ENCODE data around the gene TAAR9. TPM values are rescaled to one million over a fixed set of nuclear protein-coding genes. Genes with fewer than 3 reads are reported as not detected.

The TAAR9 gene, protein sequence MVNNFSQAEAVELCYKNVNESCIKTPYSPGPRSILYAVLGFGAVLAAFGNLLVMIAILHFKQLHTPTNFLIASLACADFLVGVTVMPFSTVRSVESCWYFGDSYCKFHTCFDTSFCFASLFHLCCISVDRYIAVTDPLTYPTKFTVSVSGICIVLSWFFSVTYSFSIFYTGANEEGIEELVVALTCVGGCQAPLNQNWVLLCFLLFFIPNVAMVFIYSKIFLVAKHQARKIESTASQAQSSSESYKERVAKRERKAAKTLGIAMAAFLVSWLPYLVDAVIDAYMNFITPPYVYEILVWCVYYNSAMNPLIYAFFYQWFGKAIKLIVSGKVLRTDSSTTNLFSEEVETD
- polyA plus RNA-seq (ENCODE audit: insufficient read depth in 1 of 5, insufficient read length in 5 of 5, low replicate concordance in 1 of 5) = not detected
- long read RNA-seq, donor 1 = 0 reads
- long read RNA-seq, donor 2 = 0 reads
- long read RNA-seq, donor 3 = 0 reads
- long read RNA-seq, donor 4 = 0 reads
- long read RNA-seq, donor 5 = 0 reads
- long read RNA-seq, donor 6 = 0 reads
- long read RNA-seq, donor 7 = 0 reads
- long read RNA-seq, donor 8 = 0 reads

DNA sequence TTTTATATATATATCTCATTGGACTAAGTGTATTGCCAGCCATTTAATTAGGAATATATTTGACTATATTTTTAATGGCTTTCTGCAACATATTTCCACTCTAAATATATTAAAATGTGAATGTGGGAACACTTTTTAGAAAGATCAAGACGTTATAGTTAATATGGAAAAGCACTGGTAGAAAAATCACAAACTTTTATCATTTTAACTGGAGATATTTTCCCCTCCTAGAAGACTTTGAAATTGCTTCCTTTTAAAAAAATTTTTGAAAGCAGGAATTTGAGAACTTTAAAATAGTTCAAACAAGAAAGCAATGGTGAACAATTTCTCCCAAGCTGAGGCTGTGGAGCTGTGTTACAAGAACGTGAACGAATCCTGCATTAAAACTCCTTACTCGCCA, at the start of gene TAAR9:
Gene TAAR9 (plus strand): TSS at position 301 of the 400 bp plus-strand sequence. CDS start 13 bp downstream, at position 314.
- DNase-seq = no peak

DNA sequence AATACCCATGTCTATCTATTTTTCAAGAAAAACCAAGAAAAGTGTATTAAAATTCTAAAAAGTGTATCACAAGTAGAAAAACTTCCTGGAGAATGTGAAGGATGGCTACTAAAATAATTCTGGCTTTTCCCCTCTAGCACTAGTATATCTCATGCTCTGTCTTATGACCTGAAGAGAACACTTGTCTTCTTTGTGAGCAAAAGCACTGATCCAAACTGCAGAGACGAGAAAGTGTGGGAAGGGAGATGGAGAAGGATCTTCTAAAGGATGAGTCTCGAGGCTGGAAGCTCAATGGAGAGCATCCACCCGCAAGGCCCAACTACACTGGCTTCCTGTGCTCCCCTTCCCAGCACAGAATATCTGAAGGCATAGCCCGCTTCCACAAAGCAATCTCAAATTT, 48.7 kb upstream of the TAAR9 start:
- no peak for DNase-seq

DNA sequence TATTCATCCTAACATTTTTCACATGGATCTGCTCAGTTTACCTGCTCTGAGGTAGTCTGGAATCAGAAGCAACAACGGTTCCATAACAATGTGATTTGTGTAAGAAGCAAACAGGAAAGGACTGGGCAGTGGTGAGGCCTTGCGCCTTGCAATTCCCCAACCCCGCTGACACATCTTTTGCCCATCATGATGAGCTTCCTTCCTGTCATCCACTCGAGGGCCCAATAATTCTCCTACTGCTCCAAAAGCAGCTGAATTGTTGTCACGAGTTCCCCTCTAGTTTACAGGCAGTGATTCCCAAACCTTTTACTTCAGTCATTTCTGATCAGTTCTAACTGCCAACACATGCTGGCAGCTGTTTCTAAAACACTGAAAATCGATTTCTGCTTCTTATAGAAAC, 48.1 kb upstream of the TAAR9 start:
- DNase-seq = no peak

DNA sequence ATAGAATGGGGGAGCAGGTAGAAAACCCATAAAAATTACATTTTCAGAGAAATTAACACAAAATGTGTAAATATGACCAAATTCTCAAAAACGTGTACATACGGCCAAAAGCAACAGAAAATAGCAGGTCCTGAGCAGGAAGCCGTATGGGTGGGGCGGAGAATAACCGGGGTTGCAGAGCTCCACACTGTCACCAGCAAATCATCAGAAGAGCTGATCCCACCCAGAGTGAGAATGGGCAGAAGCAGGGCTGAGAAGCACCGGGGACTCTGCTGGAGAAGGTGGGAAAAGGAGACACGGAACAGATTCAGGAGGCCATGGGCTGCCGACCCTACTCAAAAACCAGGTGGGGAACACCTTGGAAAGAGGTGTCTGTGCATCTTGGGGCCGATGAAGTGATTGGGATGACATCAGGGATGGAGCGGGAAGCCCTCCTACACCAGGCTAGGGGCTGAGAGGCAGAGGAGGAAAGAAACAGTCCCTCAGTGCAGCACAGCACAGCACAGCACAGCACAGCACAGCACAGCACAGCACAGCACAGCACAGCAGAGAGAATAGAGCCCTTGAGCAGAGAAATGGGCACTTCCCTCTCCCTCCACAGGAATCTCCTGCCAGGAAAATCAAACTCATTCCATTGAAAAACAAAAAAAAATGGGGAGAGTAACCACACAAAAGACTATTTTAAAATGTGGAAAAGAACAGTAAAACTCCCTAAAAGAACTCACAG, 47.4 kb upstream of the TAAR9 start:
- DNase-seq = no peak

DNA sequence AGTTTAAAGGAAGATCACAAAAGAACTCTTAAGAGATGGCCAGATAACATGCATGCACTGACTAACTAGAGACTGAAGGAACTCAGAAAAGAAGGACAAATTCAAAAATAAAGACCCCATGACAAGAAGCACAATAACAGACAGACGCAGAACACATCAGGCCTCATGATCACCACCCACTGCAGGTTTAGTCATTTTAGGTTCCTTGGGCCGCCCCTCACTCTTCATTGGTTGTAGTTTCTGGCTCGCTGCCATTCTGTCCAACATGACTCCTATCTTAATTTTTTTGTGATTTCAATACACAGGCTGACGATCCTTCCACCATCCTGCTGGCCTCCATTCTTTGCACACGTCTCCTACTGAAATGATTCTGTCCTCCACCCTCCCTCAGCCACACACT, 46.8 kb upstream of the TAAR9 start:
- no peak for DNase-seq

DNA sequence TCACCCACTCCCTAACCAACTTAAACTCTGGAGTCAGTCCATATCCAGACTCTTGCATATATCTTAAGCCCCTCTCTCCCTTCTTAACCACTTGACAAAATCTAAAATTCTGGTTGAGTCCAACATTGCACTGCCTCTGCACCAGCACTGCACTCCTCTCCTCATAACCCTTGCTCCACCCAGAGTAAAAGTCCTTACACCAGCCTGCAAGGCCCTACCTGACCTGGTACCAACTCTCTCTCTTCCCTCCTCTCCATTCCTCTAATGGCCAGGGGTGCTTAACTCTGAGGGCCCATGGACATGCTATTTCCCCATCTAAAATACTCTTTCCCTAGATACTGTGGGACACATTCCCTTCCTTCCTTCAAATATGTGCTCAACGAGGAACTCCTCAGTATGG, 46.2 kb upstream of the TAAR9 start:
- DNase-seq = no peak

DNA sequence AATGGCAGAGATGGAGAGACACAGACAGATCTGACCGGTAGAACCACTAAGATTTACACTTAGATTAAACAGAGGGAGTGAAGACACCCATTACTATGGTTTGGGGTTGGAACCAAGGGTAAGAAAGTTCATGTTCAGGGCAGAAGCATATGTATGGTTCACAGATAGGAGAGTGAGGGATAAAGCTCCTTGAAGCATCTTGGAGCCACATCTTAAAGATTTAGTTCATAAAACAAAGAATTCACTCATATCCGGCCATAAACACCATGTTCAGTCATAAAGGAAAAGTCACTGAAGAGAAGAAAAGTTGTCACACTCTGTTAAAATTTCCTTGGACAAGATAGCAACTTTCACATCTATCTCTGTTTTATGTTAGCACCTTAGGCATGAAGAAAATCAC, 43.1 kb upstream of the TAAR9 start:
- no peak for DNase-seq

DNA sequence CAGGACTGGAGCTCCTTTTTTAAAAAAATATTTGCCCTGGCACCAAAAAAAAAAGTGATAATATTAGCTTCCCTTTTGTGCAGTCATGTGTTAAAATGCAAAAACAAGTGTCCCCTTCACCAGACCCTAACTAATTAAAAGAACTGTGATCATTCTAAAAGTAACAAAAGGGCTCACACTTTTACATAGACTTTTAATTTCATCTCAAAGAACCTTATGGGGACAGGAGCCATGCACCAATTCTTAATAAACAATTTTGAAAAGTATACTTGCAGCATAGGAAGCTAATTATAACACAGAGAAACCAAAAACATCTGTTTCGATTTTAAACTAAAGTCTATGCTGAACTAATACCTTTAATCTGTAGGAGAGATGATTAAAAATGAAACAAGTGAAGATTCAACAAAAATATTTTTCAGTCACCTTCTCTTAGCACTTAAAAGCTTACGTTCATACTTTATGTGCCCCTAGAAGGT, 42.4 kb upstream of the TAAR9 start:
- DNase-seq = no peak

DNA sequence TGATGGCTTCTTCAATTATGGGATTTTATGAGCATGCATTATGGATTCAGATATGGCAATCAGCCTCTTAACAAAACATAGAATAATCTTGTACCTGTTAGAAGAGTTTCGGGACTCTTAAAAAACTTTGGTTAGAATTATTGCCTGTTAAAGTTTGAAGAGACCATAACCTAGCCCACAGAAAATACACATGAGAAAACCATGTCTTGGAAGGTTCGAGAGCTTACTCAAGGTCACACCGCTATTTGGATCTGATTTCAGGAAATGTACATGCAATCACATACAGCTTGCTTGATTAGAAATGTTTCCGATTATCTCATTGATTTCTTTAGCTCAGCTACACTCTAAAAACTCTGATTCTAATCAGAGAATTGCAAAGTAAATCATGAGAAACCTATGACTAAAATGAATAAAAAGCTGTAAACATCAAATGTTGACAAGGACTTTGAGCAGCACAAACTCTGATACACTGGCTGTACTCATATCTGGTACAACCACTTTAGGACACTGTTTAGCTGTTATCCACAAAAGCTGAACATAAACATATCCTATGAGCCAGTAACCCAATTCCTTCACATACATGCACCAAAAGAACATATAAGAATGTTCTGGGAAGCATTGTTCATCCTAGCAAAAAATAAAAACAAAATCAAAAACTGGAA, 41.4 kb upstream of the TAAR9 start:
- no peak for DNase-seq

DNA sequence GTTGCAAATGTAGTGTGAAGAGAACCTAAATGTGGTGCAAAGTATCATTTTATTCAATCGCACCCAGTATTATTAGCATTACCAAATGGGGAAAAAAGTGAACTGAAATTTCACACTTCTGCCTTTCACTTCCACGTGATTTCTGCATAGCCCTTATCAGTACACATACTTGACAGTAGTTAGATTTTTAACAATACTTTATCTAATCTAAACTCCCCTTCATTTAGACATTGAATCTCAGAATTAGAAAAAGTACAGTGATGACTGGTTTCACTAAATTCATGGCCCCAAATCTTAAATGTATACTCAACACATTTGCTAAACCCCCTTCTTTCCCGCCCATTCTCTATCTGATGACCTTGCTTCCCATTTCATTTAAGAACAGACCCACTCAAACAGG, 39.4 kb upstream of the TAAR9 start:
- DNase-seq = no peak

DNA sequence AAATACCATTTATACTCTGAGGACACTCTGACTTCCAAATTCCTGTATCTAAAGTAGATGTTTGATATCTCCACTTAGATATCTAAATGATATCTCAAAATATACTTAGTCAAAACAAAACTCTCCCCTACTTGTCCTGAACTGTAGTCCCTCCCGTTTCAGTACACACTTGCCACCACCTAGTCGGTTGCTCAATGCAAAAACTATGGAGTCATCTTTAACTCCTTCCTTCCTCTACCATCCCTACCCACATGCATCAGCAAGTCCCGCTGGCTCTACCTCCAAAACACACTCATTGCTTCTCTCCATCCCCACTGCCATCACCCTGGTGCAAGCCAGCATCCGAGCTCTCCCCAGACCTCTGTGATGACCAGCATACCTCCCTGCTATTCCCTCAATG, 38.3 kb upstream of the TAAR9 start:
- DNase-seq = no peak

DNA sequence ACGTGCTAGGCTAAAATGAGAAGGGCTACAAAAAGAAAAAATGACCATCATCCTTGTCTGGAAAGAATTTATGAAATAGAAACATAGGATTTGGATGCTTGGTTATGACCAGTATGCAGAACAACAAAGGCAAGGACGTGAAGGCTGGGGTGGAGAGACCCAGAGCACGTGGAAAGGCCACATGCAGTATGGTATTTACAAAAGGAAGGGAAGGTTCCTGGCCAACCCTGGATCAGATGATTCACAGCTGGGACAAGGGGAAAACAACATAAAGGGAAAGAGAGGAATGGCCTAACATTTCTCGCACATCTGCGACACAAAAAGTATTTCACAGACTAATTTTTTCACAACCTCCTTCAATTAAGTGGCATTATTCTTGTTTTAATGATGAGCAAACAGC, 33.3 kb upstream of the TAAR9 start:
- DNase-seq = no peak

DNA sequence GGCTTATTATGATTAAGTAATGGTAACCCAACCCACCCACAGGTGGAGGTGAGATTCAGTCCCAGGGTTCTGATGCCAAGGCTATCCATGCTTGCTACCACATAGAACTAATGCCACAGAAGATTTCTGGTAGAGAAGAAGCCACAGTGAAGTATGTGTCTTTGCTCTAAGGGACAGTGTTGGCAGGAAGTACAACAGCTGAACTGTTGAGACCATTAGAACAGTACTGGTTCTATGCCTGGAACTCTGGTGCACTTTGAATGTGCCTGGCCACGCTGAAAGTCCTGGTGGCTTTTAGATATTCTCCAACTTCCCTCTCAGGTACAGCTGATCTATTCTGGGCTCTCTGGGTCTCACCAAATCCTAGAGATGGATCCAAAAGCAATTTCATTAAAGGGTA, 32.9 kb upstream of the TAAR9 start:
- no peak for DNase-seq

DNA sequence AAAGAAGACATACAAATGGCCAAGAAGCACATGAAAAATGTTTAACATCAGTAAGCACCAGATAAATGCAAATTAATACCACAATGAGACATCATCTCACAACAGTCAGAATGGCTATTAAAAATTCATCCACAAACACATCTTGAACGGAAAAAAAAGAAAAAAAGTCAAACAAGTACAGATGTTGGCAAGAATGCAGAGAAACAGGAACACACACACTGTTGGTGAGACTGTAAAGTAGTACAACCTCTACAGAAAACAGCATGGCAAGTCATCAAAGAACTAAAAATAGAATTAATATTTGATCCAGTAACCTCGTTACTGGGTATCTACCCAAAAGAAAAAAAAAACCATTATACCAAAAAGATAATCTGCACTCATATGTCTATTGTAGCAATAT, 31.6 kb upstream of the TAAR9 start:
- no peak for DNase-seq

DNA sequence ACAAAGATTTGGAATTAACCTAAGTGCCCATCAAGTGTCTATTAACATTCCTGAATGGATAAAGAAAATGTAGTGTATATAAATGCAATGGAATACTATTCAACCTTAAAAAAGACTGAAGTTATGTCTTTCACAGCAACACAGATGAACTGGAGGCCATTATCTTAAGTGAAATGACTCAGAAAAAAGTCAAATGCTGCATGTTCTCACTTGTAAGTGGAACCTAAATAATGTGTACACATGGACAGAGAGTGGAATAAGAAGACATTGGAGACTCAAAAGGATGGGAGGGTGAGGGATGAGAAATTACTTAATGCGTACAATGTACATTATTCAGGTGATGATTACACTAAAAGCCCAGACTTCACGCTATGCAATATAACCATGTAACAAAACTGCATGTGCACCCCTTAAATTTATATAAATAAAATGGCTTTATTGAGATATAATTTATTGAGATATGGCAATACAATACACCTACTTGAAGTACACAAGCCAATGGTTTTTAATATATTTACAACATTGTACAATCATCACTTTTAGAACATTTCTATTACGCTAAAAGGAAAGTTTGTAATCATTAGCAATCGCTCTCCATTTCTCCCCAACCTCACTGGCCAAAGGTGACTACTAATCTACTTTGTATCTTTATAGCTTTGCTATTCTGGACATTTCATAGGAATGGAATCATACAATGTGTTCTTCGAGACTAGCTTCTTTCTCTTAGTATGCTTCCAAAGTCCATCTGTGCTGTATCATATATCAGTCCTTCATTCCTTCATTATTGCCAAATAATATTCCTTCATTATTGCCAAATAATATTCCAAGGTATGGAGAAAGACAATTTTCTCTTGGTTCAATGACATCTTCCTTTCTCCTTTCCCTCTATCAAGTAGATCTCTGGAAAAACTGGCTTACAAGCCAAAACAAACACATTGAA, 30.9 kb upstream of the TAAR9 start:
- DNase-seq = no peak

DNA sequence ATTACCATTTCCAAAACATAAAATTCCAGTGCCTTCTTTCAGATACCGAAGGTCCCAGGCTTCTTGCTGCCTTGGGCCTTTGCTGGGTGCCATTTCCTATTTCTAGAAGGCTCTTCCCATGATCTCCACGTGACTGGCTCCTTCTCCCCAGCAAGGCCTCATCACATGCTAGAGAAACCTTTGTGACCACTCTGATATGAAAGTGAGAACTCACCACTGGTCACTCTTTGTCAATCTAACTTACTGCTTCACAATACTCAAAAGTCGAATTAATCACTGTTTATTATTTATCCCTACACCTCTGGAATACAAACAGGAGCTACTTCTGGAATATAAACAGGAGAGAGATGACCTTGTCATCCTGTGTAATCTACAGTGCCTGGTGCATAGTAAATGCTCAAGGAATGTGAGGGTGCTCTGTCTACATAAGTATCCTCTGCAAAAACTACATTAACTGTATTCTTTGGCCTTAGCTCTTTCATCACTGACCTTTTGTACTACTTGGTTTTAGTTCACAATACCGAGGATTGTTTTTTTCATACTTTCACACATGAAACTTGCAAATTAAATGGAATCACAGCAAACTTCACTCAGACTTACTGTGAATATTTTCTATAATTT, 26.8 kb upstream of the TAAR9 start:
- no peak for DNase-seq

DNA sequence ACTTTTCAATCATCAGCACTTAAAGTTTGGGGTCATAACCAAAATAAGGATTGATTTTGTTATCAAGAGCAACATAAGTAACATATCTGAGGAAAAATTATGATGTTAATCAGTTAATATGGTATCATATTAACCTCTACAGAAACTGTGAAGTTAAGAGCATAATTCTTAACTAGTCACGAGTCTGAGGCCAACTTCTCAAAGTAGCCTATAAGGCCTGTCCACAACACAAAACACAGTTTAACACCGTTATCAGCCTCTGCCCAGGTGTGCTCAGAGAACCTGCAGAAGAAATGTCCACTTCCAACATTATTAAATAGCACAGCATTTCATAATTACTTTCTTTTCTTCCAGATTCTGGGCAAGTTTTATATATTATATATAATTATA, 26.3 kb upstream of the TAAR9 start:
- DNase-seq = no peak

DNA sequence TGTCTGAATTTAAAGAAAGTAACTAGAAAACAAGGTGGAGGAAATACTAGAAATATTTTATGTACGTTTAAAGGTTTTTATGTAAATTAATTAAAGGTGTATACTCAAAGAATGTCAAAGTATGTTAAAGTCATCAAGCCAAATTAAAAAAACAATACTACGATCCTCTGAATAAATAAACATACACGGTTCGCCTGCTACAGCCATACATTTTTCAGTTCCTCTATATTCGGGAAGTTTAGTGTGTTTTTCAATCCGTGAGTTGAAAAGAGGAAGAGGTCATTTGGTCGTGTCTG, 25.8 kb upstream of the TAAR9 start:
- DNase-seq = no peak

DNA sequence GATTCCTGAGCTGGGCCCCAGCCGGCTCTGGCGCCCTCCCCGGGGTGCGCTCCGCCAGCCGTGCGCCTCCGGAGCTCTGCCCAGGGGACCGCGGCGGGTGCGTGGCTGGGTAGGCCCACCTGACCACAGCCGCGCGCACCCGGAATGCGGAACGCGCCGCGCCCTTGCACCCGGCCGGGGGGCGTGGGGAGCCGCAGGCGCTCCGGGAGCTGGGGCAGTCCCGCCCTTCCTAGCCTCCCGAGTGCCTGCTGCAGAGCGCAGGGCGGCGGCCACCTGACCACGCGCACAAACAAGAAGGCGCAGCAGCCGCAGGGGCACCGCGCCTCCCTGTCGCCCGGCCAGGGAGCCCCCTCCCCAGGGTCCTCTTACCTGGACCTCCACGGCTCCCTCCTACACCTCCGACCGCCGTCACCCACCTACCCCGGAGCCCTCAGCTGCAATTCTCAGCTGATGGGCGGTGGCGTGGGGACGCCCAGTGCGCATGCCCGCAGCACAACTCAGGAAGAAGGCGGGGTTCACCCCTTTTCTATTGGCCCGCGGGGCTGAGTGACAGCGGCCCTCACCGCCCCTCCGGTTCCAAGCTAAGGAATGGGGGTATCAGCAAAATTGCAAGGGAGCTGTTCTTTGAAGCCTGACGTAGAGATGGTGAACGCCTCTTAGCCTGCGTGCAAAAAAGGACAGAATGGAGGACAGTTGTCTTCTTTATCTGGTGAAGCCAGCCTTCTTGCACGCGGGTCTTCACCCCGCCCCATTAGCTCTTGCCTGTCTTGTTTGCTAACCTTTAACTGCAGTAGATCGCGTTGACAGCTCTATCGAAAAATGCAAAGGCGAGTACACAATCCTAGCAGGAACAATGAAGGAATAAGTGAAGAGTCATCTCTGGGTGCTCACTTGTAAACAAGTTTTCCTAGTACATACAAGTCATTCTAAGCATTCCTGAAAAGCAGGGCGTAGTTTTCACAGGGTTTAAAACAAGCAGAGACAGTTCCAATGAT, 25.1 kb upstream of the TAAR9 start, which contains the start of gene STX7:
Gene STX7 (minus strand): TSS at position 479 of the 995 bp plus-strand sequence. CDS start 9,586 bp downstream, outside the sequence.
- peak; percentile 90 to 92 for DNase-seq
